Activated CD4-positive, CD25-positive, alpha-beta regulatory T cell treated with anti-CD3 and anti-CD28 coated beads, Interleukin-2, amount 50 U/mL, for 16 hours (primary cell): ENCODE results near the gene PSMG4.
"Not testable (repeated sequence)": the region's sequence is repeated elsewhere in the genome, so short reads cannot be mapped to it uniquely, and the experiment has no call there.

ENCODE experiments used
- DNase-seq: peaks from one replicate; pipeline ENCODE4 v3.0.0-alpha.2; 2020; ENCODE audit warnings: low read depth, low spot score

Gene PSMG4

DNA sequence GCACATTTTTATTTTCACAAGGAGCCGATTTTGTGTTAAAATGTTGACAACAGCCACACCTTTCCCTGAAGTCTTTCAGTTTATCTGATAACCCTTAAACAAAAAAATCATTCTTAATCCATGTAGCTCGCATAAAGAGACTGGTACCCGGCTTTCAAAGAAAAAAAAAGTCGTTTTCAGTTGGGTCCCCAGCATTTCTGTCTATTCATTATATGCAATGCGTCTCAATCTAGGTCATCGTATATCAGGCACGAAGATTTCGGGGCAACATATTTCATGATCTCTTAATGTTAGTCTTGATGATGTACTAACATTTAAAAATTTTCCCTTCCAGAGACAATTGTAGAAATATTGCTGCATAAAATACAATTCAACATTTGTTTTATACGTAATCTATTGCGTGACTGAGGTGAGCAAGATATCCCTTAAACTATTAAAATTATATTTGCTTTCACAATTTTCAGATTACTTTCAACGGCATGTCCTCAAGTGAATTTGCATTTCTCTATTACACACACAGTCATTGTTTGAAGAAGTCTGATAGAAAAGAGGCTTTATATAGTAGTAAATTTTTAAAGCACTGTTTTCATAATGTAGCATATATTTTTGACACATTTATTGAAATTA lies 28.4 kb upstream of the PSMG4 start:
- no peak for DNase-seq

DNA sequence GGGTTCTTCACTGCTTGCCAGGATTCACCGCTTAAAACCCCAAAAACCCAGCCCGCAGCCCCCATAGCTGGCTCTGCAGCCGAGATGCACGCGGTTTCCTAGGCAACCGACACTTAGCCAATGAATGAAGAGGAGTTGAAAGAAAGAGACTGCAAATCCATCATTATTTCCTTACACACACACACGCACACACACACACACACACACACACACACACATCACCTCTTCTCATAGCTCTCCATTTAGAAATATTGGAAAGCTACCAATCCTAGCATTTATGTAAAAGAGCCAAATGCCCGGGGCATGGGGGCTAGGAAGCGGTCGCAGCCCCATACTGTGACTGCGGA lies 27.9 kb upstream of the PSMG4 start:
- DNase-seq: no peak

DNA sequence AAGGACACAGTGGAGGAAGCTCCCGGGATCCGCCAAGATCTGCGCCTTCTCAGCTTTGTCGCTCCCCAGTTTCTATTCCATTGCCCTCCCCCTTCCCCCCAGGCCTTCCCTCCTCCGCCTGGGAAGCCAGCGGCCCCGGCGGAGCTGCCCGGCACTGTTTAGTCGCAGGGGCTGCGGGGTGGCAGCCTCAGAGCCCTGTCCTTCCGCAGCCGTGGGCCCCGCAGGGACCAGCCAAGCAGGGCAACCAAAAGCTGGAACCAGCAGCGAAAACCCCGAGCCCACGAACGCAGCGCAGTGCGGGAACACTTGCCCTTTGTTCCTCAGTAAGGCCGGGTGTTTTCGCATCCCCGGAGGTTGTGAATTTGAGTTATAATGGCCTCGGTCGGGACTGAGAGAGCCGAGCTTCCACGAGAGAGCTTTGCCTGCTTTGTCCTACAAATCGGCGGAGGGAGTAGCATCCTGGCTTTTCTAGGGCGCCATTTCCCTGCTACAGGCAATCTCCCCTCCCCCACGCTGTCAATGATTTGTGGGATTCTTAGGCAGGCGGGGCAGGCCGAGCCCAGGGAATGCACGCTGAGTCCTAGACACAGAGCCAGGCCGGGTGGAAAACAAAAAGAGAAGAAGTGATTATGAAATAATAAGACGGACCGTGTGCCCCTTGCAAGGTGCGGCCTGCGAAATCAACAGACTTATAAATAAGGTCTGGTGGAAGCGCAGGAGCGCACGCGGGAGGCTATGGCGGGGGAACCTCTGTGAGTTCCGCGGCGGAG lies 27.3 kb upstream of the PSMG4 start:
- DNase-seq: no peak

DNA sequence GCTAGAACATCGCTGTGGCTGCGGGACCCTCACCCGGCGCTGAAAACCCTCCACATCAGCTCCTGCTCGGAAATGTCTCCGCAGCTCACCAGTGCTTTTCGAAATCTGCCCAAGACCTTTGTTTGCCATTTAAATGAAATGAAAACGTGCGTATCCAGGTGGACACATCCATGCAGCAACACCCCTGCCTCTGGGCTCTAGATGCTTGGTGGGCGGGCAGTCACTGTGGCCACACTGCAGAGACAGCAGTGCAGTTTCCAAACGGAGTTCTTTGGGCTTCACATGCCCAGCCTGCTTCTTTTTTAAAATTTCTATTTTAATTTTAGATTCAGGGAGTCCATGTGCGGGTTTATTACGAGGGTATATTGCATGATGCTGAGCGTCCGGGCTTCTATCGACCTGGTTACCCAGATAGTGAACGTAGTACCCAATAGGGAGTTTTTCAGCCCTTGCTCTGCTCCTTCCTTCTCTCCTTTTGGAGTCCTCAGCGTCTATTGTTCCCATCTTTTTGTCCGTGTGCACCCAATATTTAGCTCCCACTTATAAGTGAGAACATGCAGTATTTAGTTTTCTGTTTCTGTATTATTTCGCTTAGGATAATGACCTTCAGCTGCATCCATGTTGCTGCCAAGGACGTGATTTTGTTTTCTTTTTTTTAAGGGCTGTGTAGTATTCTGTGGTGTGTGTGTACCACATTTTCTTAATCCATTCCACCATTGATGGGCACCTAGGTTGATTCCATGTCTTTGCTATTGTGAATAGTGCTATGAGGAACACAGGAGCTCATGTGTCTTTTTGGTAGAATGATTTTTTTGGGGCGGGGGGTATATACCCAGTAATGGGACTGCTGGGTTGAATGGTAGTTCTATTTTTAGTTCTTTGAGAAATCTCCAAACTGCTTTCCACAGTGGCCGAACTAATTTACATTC lies 26.5 kb upstream of the PSMG4 start:
- DNase-seq: no peak

DNA sequence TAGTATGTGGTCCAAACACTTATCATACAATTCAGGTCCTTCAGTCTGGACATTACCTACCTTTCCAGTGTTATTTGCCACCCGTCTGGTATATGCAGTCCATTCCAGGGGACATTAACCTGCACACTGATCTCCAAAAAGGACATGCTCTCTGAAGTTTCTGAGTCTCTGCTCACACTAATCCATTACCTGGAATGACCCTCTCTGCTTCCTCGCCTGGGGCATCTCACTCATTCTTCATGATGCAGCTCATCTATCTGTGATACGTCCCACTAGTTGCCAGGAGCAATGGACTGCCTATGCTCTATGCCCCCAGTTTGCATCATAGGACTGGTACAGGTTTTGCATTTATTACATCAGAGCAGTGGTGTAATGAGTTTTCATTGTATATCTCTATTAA lies 25.4 kb upstream of the PSMG4 start:
- no peak for DNase-seq

DNA sequence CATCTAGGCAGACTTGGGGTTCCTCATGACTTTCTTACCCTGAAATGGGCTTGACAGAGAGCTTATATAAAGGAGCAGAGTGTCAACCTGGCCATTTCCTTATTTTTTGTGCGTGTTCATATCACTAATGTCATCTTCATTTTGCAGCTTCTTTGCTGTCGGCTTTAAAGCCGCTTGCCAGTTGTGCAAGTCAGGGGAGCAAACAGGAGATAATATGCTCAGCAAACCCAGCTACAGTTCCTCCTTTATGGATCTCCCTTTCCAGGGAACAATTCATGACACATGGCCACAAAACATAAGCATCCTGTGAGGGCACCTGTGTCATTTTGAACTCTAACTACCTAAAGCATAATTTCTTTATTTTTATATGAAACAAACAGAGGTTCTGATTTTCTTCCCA lies 24.8 kb upstream of the PSMG4 start:
- no peak for DNase-seq

DNA sequence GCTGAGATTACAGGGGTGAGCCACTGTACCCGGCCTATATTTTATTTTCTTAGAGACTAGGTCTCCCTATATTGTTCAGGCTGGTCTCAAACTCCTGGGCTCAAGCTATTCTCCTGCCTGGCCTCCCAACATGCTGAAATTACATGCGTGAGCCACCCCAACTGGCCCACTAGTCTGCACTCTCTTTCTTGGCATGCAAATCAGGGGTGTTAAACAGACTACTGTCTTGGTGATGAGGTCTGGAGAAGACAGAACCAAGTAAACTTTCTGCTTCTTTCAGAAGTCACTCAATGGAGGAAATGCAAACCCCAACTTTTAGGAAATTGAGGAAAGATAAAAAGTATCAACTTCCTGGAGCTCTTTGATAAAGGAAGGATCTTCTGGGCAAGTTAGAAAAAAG lies 23.3 kb upstream of the PSMG4 start:
- no peak for DNase-seq

DNA sequence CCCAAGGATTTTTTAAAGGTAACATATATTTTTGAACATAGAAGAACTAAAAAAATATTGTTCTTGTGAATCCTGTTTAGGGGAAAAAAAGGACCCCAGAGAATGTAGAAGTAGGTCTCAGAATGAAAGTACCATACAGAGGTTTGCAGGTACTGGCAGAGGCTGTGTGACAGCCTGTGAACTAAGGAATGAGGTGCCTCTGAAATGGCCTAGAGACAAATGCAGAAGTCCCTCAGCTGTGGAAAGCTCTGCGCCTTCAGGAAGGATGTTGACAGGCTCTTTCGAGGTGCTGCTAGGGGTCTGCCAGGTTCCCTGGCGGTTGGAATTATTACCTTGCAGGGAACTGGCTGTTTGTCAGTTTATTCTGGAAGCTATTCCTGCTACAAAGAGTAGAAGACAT lies 22.7 kb upstream of the PSMG4 start:
- DNase-seq: no peak

DNA sequence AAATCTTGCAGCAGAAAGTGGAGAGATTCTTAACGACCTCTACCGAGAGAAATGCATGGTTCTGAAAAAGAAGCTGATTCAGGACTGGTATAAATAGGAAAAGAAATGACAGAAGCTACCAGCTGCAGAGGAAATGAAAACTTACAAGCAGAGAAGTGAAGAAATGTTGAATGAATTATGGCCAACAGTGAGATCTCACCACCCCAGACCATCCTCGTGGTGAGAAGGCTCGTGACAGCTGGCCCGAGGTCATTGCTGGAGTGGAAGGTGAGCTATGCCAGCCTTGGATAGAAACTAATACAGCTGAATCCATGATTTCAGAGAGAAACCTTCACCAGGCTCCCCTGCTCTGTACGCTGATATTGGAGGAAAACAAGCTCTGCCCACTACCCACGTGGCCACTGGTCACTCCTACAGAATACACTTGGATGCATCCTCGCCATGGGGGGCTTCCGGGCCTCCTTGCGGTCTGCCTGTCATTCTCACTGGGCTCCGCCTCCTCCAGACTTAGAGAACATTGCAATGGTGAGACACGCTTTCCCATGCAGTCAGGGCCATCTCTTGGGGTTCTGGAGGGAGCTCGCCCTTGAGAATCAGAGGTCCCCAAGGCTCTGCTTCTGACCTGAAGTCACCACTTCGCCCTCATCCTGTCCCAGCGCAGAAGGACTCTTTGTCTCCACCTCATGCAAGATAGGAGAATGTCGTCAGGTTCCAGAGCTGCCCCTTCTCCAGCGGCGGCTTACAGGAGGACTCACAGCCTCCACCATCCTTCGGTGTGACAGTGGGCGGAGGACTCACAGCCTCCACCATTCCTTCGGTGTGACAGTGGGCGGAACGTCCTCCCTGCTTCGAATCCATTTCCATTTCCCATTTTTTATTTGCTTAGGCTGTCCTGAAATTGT lies 20.7 kb upstream of the PSMG4 start:
- DNase-seq: no peak

DNA sequence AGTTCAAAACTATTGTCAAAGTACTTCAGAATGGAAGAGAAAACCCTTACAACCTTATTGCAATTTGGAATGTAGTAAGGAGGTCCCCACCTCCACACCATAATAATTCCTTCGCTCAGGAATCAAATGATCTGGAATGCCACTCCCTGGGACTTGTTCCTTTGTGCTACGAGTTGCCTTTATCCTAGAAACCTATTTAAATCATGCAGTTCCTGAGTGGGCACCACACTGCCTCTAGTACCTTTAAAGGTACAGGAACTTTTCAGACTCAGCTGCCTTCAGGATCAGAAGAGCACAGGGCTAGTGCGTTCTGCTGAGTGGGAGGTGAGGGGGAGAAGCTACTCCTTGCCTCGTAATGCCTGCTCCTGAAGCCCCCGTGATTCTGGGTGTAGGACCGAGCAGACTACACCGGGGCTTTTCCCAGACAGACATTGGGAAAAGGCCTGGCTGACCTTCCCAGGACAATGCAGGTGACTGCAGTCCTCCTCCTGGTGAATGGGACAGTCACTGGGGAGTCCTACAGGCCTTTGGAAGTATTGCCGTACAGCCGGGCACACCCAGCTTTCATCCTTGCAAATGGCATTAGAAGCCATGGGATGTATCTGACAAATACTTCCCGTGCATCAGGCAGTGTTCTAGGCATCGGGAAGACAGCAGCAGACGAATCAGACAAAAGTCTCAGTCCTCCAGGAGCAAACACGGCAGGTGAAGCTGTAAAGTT lies 19.5 kb upstream of the PSMG4 start:
- DNase-seq: no peak

DNA sequence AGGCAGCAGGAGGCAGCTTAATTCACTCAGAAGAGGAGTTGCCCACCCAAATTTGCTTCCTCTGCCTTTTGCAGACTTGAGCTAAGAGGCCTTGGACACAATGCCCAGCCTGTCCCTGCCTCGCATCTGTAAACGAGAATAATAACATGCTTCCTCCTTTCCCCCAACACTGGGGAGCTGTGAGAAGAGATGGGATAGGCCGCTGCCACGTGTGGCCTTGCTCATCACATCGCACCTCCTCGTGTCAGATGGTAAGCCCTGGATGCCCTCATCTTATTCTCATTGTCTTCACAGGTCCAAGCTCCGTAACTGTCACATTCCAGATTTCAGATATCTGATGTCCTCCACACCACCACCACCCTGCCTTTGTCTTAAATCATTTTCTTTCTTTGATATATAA lies 18.2 kb upstream of the PSMG4 start:
- no peak for DNase-seq

DNA sequence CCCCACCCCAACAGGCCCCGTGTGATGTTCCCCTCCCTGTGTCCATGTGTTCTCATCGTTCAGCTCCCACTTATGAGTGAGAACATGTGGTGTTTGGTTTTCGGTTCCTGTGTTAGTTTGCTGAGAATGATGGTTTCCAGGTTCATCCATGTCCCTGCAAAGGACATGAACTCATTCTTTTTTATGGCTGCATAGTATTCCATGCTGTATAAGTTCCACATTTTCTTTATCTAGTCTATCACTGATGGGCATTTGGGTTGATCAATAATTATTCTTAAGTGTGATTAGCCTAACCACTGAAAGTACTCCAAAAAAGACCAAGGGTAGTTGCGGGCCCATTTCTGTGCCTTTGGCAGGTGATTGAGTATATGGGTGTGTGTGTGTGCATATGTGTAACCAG lies 17.0 kb upstream of the PSMG4 start:
- DNase-seq: not testable (repeated sequence)

DNA sequence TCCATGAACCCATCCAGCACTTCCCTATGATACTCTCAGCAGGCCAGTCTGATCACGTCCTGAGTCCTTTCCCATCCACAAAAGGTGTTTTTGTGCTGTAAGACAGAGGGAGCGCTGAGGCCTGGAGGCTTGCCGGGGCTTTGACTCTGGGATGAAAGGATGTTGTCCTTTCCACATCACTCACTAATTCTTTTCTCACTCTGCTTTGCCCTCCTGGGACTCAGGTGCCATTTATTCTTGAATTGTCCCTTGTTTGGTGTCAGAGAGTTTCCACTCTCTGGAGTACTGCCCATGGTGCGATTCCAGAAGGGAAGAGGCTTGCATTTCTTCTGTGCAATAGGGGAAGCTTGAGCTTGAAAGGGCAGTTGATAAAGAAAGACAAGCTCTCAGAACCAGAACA lies 16.0 kb upstream of the PSMG4 start:
- DNase-seq: no peak

DNA sequence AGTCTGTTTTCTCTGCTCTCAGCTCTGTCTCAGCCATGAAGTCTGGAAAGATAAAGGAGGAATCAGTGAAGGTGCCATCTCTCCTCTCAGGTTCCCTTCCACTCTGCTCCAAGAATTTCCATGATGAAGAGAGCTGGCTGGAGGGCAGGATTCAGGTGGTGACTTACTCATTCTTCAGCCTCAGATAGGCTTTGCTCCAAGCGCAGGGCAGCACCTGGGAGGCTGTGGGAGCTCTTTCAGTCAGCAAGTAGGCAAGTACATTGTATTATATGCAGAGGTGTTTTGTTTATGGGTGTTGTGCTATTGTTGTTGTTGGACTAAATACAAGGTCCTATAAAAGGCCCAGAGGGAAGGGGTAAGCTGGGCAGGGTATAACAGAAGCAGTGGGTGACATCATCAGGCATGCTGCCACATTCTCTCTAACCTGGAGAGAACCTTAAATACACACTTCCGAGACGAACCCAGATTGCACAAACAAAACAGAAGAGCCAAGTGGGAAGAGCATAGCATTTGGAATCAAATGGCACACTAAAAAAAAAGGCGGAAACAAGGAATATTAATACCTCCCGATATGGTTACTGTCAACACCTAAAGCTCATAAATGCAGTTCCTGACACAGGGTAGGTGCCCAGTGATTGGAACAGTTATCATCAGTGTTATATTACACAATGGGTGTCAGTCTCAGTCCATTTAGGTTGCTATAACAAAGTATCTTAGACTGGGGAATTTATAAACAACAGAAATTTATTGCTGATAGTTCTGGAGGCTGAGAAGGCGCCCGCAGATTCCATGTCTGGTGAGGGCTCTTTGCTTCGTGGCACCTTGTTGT lies 14.5 kb upstream of the PSMG4 start:
- DNase-seq: no peak

DNA sequence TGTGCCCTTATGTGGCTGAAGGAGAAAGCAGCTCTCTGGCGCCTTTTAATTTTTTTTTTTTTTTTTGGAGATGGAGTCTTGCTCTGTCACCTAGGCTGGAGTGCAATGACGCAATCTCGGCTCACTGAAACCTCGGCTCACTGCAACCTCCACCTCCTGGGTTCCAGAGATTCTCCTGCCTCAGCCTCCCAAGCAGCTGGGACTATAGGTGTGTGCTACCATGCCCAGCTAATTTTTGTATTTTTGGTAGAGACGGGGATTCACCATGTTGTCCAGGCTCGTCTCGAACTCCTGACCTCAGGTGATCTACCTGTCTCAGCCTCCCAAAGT lies 13.9 kb upstream of the PSMG4 start:
- not testable (repeated sequence) for DNase-seq

DNA sequence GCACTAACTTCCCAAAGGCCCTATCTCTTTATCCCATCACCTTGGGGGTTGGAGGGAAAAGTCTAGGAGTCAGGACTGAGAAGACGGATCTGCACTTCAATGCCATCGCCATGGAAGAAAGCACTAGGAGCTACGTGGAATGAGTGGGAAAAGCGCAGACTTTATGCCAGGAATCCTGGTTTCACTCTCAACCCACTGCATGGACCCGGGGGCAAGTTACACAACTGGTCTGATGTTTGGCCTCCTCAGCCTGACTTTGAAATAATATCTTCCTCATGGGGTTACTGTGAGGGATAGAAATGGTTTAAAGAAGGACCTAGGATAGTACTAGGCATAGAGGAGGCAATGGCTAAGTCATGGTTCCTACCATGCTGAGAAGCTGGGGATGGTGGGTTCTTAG lies 13.5 kb upstream of the PSMG4 start:
- no peak for DNase-seq

DNA sequence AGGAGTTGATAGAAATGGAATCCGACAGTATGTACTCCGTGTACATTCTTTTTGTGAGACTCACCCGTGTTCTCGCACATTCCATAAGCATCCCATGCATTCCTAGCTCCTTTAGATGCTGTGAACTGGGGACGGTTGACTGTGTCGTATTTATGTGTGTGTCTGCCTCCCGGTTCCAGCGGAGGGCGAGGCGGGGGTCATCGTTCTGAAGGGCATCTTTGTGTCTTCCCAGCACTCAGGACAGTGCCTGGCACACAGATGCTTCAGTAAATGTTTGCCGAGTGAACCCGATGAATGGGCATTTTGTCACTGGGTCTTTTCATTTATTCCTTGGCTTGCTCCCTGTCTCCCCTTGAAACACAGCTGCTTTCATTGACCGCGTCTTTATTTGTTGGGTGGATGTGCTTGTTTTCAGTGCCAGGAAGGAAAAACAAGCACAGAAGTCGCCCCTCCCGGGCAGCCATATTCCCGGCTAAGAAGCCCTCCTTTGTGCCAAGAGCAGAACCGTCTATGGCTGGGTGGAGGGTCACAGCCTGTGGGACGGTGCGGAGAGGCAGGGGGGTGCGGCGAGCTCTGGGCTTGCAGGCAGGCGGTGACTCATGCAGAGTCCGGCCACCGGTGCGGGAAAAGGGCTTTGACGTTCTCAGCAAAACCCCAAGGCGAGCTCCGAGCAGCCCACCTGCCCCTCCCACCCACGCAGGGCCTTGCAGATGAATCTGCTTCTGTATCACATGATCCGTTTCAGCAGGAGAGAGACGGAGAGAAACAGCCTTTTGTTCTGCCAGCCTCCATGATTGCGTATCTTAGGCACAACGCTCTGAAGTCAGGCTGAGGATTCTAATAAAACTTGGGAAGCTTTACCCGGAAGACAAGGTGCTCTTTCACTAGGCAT lies 11.2 kb upstream of the PSMG4 start:
- DNase-seq: no peak

DNA sequence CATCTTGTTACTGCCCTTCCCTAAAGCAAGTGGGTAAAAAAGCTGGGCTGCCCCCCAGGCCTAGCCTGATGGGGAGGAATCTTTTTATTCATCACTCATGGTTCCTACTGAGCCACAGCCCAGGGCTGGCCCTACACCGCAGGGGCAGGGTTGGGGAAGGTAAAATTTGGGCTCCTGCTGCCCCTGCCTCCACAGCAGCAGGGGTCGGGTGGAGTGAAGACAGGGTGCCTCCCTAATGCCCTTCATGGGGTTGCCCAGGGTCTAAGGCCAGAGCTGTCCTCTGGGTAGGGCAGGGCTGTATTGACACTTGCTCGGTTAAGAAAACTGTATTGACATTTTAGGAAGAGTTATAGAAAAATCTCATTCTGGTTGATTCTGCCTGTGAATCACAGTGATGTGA lies 8.9 kb upstream of the PSMG4 start:
- DNase-seq: no peak

DNA sequence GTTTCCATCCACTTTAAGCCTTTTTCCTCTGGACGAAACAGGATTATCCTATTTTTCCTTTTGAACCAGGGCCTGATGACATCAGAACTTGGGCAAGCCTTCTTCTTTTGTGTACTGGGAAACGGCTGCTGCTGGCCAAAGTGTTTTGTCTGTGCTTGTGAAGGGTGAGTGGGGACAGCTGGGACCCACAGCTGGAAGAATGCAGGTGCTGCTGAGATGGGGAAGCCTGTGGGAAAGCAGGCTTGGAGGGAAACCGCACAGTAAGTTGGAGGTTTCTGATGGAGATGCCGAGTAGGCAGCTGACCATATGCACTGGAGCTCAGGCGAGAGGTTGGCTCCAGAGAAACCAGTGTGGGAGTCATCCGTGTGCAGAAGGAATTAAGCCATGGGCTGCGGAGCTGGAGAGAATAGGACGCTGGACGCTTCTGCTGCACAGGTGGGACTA lies 8.5 kb upstream of the PSMG4 start:
- DNase-seq: no peak
